C4-2B (cell line): Measurements from ENCODE around the gene TAGLN2.

Experiments used
- H3K27ac ChIP-seq: fragments of 450-650 bp; 2 replicates; pipeline ENCODE4 v1.5.1; 2017
- CTCF ChIP-seq: fragments of 450-650 bp; conservative IDR thresholded peaks from 2 replicates; pipeline ENCODE4 v1.5.1; 2017; ENCODE audit warnings: mild to moderate bottlenecking
- ZFX ChIP-seq: fragments of 450-650 bp; IDR thresholded peaks from 2 replicates; pipeline ENCODE4 v1.6.1; 2017

The TAGLN2 gene

GRCh38 chr1:159949123-159949522, 23.8 kb upstream of the TAGLN2 start:
- TF ChIP-seq CTCF (no peak), ZFX (no peak)
- no peak overlapping the region for H3K27ac ChIP-seq

GRCh38 chr1:159947942-159948341, 22.6 kb upstream of the TAGLN2 start:
- TF ChIP-seq CTCF, result no peak
- TF ChIP-seq ZFX, result no peak

GRCh38 chr1:159946242-159947187, 21.2 kb upstream of the TAGLN2 start:
- H3K27ac ChIP-seq, result peak overlapping the region; percentile 80
- TF ChIP-seq CTCF (no peak), ZFX (no peak)

More at GRCh38 chr1:159947942-159948341, 22.6 kb upstream of the TAGLN2 start:
- no peak overlapping the region for H3K27ac ChIP-seq

- no peak for TF ChIP-seq ZFX
- TF ChIP-seq CTCF, result peak; percentile 81
- H3K27ac ChIP-seq, result peak within 1 kb of the TSS; percentile 80
These were observed 20.4 kb upstream of the TAGLN2 start, which contains the start of gene IGSF9 for GRCh38 chr1:159945483-159946241. Gene IGSF9 (minus strand): TSS chr1:159945613. CDS start chr1:159943454, 2,159 bp downstream.

GRCh38 chr1:159944623-159945455, 19.5 kb upstream of the TAGLN2 start:
- TF ChIP-seq ZFX (no peak), CTCF (no peak)
- H3K27ac ChIP-seq, result peak overlapping the region; percentile 80

GRCh38 chr1:159943908-159944622, 18.8 kb upstream of the TAGLN2 start:
- no peak for TF ChIP-seq ZFX
- TF ChIP-seq CTCF, result no peak

More at GRCh38 chr1:159943908-159944622, 18.8 kb upstream of the TAGLN2 start:
- no peak overlapping the region for H3K27ac ChIP-seq
